Heart left ventricle (tissue), 13 donors: ENCODE results near the gene HIVEP1.

Source experiments
- POLR2A ChIP-seq, 2 donors: fragments of 450-650 bp; IDR thresholded peaks; one replicate each; pipeline ENCODE4 v1.6.1; 2017; ENCODE audit warnings: antibody characterized with exemption in 2 of 2, mild to moderate bottlenecking in 2 of 2, moderate library complexity in 2 of 2
- TF ChIP-seq, protein P1 (sequence below), 12 donors: fragments of 200-600 bp; sonication (generic) in 4 of 12; IDR thresholded peaks; one replicate each; pipeline versions ENCODE4 v1.5.0 to v1.8.0; 2018 to 2022; ENCODE audit warnings: antibody characterized with exemption in 12 of 12, mild to moderate bottlenecking in 5 of 12
- donor health status: ischemic (EF 13 %, LVEDD 7.1; RV severe dilation, severe dysfunction).
- donor health status: DM: no; HTN: yes; CAD: no.
- donor health status: DM: no; HTN: no; CAD: no.
- donor health status: ischemic (EF 25% LVEDD 6.9; RV normal size, moderate dysfunction).
- donor health status: ischemic (EF 25% LVEDD 5.7; RV mildly dilated, moderate dysfunction).
- donor health status: ischemic (EF 35%, LVEDD 5.7; RV mildly dilated, moderate dysfunction).
- donor health status: nonischemic (EF 11% LVEDD 7.7; RV severe dilation, severe dysfunction).
- donor health status: DM: yes; HTN: yes; CAD: no.
- donor health status: PGD.
- donor health status: ischemic (EF 29% LVEDD 5.4; RV normal size, mild dysfunction).
- donor health status: nonischemic (EF 23%, LVEDD 6.1; RV moderate dilation, normal function).

DNA sequence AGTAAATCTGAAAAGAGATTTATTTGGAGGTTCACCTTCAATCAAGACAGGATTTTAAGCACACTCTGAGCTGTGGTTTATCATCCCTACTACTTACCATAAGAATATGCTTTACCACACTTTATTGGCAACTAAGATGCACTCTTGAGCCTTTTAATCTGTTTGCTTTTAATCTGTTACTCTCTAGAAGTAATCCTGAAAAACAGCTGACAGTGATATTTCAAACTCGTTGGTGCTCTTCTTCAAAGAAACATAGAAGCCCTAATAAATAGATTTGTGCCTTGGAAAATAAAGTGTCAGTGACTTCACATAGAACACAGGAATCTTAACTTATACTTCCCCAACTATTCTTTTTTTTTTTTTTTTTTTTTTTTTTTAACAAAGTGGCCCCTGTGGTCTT, 102.9 kb downstream of the HIVEP1 start:
- TF ChIP-seq, protein P1, sequence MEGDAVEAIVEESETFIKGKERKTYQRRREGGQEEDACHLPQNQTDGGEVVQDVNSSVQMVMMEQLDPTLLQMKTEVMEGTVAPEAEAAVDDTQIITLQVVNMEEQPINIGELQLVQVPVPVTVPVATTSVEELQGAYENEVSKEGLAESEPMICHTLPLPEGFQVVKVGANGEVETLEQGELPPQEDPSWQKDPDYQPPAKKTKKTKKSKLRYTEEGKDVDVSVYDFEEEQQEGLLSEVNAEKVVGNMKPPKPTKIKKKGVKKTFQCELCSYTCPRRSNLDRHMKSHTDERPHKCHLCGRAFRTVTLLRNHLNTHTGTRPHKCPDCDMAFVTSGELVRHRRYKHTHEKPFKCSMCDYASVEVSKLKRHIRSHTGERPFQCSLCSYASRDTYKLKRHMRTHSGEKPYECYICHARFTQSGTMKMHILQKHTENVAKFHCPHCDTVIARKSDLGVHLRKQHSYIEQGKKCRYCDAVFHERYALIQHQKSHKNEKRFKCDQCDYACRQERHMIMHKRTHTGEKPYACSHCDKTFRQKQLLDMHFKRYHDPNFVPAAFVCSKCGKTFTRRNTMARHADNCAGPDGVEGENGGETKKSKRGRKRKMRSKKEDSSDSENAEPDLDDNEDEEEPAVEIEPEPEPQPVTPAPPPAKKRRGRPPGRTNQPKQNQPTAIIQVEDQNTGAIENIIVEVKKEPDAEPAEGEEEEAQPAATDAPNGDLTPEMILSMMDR (IDR thresholded peaks at IDR 0.05): no peak
- TF ChIP-seq POLR2A (IDR thresholded peaks at IDR 0.05): no peak
